GM12878 (cell line): Measurements from ENCODE around the gene ORC4. TPM values are rescaled to one million over a fixed set of nuclear protein-coding genes. Genes with fewer than 3 reads are reported as not detected.

Experiments used
- BHLHE40 ChIP-seq, 2 experiments: fragments of 450-650 bp in 1 of 2; IDR thresholded peaks; 2 replicates each; pipeline ENCODE4 v1.6.1; 2011 to 2017; ENCODE audit warnings: low read depth in 2 of 2, borderline replicate concordance in 1 of 2, improper control_type of control experiment in 1 of 2, low read length in 1 of 2, mild to moderate bottlenecking in 1 of 2
- CBX3 ChIP-seq: fragments of 200-600 bp; sonication (generic); IDR thresholded peaks from 2 replicates; pipeline ENCODE4 v1.6.1; 2016; ENCODE audit warnings: low read depth, borderline replicate concordance
- CHD1 ChIP-seq: IDR thresholded peaks from 2 replicates; pipeline ENCODE4 v1.6.1; 2012; ENCODE audit warnings: low read depth, low read length, improper control_type of control experiment
- CHD2 ChIP-seq: IDR thresholded peaks from 2 replicates; pipeline ENCODE4 v1.6.1; 2011; ENCODE audit warnings: low read depth, low read length, improper control_type of control experiment, borderline replicate concordance
- CREM ChIP-seq: IDR thresholded peaks from 2 replicates; pipeline ENCODE4 v1.6.1; 2014; ENCODE audit warnings: antibody characterized with exemption, low read depth
- ELK1 ChIP-seq: IDR thresholded peaks from 2 replicates; pipeline ENCODE4 v1.6.1; 2012; ENCODE audit warnings: low read depth, low read length, improper control_type of control experiment
- ETV6 ChIP-seq, 2 experiments: fragments of 450-650 bp in 1 of 2; IDR thresholded peaks in 1 of 2; conservative IDR thresholded peaks in 1 of 2; 2 replicates each; pipeline ENCODE4 v1.6.1; 2014; ENCODE audit warnings: antibody characterized with exemption in 1 of 2, borderline replicate concordance in 1 of 2, low read depth in 1 of 2, mild to moderate bottlenecking in 1 of 2, moderate library complexity in 1 of 2
- FOXM1 ChIP-seq: IDR thresholded peaks from 2 replicates; pipeline ENCODE4 v1.6.1; 2012; ENCODE audit warnings: low read depth, mild to moderate bottlenecking, inconsistent platforms, low read length, moderate library complexity
- GABPA ChIP-seq: IDR thresholded peaks from 2 replicates; pipeline ENCODE4 v1.6.1; 2014; ENCODE audit warnings: antibody characterized with exemption, low read depth, mild to moderate bottlenecking, inconsistent platforms
- HDAC6 ChIP-seq: fragments of 200-600 bp; sonication (generic); IDR thresholded peaks from one replicate; pipeline ENCODE4 v1.8.0; 2017; ENCODE audit warnings: antibody characterized with exemption; ENCODE audit not compliant: unreplicated experiment
- HDGF ChIP-seq: fragments of 450-650 bp; IDR thresholded peaks from 2 replicates; pipeline ENCODE4 v1.6.1; 2016; ENCODE audit warnings: antibody characterized with exemption
- IKZF2 ChIP-seq, 2 experiments: fragments of 450-650 bp; IDR thresholded peaks; 2 replicates each; pipeline ENCODE4 v1.6.1; 2017; ENCODE audit warnings: mild to moderate bottlenecking in 2 of 2, moderate library complexity in 2 of 2
- KAT2A ChIP-seq: conservative IDR thresholded peaks from 2 replicates; pipeline ENCODE4 v1.6.1; 2011; ENCODE audit warnings: low read depth, low read length; ENCODE audit not compliant: control insufficient read depth
- MEF2A ChIP-seq: IDR thresholded peaks from 2 replicates; pipeline ENCODE4 v1.6.1; 2011; ENCODE audit warnings: low read depth, mild to moderate bottlenecking, low read length, moderate library complexity; ENCODE audit not compliant: insufficient read depth
- MYC ChIP-seq: IDR thresholded peaks from 2 replicates; pipeline ENCODE4 v1.6.1; 2011; ENCODE audit warnings: mild to moderate bottlenecking, low read length, moderate library complexity, inconsistent platforms; ENCODE audit not compliant: insufficient read depth, insufficient replicate concordance, insufficient read length, severe bottlenecking
- NR2F1 ChIP-seq: fragments of 450-650 bp; conservative IDR thresholded peaks from 2 replicates; pipeline ENCODE4 v1.6.1; 2017; ENCODE audit warnings: mild to moderate bottlenecking
- PAX8 ChIP-seq: fragments of 450-650 bp; IDR thresholded peaks from 2 replicates; pipeline ENCODE4 v1.6.1; 2017; ENCODE audit warnings: mild to moderate bottlenecking, moderate library complexity
- RAD51 ChIP-seq: fragments of 450-650 bp; IDR thresholded peaks from 2 replicates; pipeline ENCODE4 v1.6.1; 2016; ENCODE audit warnings: moderate library complexity, mild to moderate bottlenecking, inconsistent platforms
- RB1 ChIP-seq: fragments of 450-650 bp; formaldehyde crosslinking; IDR thresholded peaks from 2 replicates; pipeline ENCODE4 v1.6.1; 2017; ENCODE audit warnings: mild to moderate bottlenecking, borderline replicate concordance
- REST ChIP-seq: IDR thresholded peaks from 2 replicates; pipeline ENCODE4 v1.6.1; 2012; ENCODE audit warnings: mild to moderate bottlenecking, low read depth, low read length
- RFX5 ChIP-seq: IDR thresholded peaks from 2 replicates; pipeline ENCODE4 v1.6.1; 2011; ENCODE audit warnings: low read depth, low read length, improper control_type of control experiment
- TARDBP ChIP-seq: IDR thresholded peaks from 2 replicates; pipeline ENCODE4 v1.6.1; 2016; ENCODE audit warnings: borderline replicate concordance
- YBX1 ChIP-seq: fragments of 450-650 bp; IDR thresholded peaks from 2 replicates; pipeline ENCODE4 v1.6.1; 2016; ENCODE audit warnings: antibody characterized with exemption
- ZBTB33 ChIP-seq: fragments of 450-650 bp; IDR thresholded peaks from 2 replicates; pipeline ENCODE4 v1.6.1; 2017; ENCODE audit warnings: mild to moderate bottlenecking
- ZNF207 ChIP-seq: fragments of 450-650 bp; IDR thresholded peaks from 2 replicates; pipeline ENCODE4 v1.6.1; 2014; ENCODE audit warnings: antibody characterized with exemption, mild to moderate bottlenecking, borderline replicate concordance
- ZNF274 ChIP-seq: IDR thresholded peaks from one replicate; pipeline ENCODE4 v1.8.0; 2011; ENCODE audit not compliant: insufficient read length, insufficient read depth
- ZNF384 ChIP-seq: IDR thresholded peaks from 2 replicates; pipeline ENCODE4 v1.6.1; 2012; ENCODE audit warnings: low read depth, mild to moderate bottlenecking, low read length, improper control_type of control experiment, borderline replicate concordance
- polyA plus RNA-seq, 11 experiments: library from polyadenylated mRNA; depleted of rRNA in 4 of 11; unstranded in 6 of 11; stranded (reverse) in 5 of 11; fragments of >200 nt; fragmentation: Nextera tagmentation in 4 of 11; fragmentation: Illumina TruSeq in 1 of 11; extraction: Ambion mirVana in 4 of 11; extraction: Trizol in 1 of 11; gene quantifications; 1 replicate in 1 of 11; 2 replicates in 10 of 11; pipeline versions ENCODE4 v1.2.1 to v1.2.3, GENCODE V29; 2011 to 2016; ENCODE audit warnings: inconsistent platforms in 2 of 11, missing spikeins in 2 of 11, low read depth in 1 of 11
- total RNA-seq, 4 experiments: library from RNA; depleted of rRNA in 3 of 4; stranded (reverse); fragments of >200 nt in 3 of 4; fragmentation: Illumina TruSeq in 1 of 4; extraction: Trizol in 1 of 4; gene quantifications; 2 replicates each; pipeline versions ENCODE4 v1.2.1 to v1.2.3, GENCODE V29; 2013 to 2021

Gene ORC4
- total and polyA plus RNA-seq, 10 of the 15 experiments (the other 5 are each of a cell fraction or from before 2014, with no cell fraction given): 25.7 to 71.3 (median 52.1) TPM

- TF ChIP-seq REST (no peak), FOXM1 (peak; percentile 79; the same call in 1 of the 2 replicates), ZNF384 (peak; percentile 97), PAX8 (no peak), ZNF207 (no peak), BHLHE40 (IDR thresholded peaks at IDR 0.05; ENCODE audit: borderline replicate concordance in 1 of 2, low read depth in 2 of 2, low read length in 1 of 2) (0 out of 4 replicates have a peak, but pooled peaks of 1 of the 2 experiments have one; percentile 10), MYC (no peak), TARDBP (no peak), IKZF2 (IDR thresholded peaks at IDR 0.05) (peak in 1 of 2 experiments; percentile 25; a peak in 2 of 4 replicates), CHD1 (no peak), HDGF (no peak), RB1 (no peak), ETV6 (conservative IDR thresholded peaks at IDR 0.05 in 1 of 2, IDR thresholded peaks at IDR 0.05 in 1 of 2; ENCODE audit: borderline replicate concordance in 1 of 2, low read depth in 1 of 2) (no peak; a peak in 1 of 4 replicates), NR2F1 (peak; percentile 85), HDAC6 (no peak), KAT2A (no peak), RFX5 (no peak), CHD2 (peak; percentile 42; the same call in 1 of the 2 replicates), GABPA (0 out of 2 replicates have a peak, but pooled peaks have one; percentile 19), MEF2A (peak; percentile 88), CREM (peak; percentile 36), ZBTB33 (no peak), YBX1 (no peak), RAD51 (no peak), ZNF274 (no peak), ELK1 (no peak), CBX3 (no peak)
Observed at GRCh38 chr2:148042219-148042618, 21.7 kb upstream of the ORC4 start (continued).
